OCI-LY3 (cell line): Measurements from ENCODE around the gene ANKUB1.
"Not testable (repeated sequence)": the region's sequence is repeated elsewhere in the genome, so short reads cannot be mapped to it uniquely, and the experiment has no call there.

ENCODE experiments used
- EZH2phosphoT487 ChIP-seq: fragments of 200-600 bp; shearing (Covaris generic); IDR thresholded peaks from 2 replicates; pipeline ENCODE4 v1.6.1; 2018; ENCODE audit warnings: antibody characterized with exemption, mixed run types, low read depth
- TF ChIP-seq, protein P1 (sequence below): fragments of 200-600, 300-600 bp; sonication (generic); IDR thresholded peaks from 2 replicates; pipeline ENCODE4 v1.5.1; 2014; ENCODE audit warnings: antibody characterized with exemption, low read length, low read depth

GRCh38 chr3:149839469-149839868 lies 47.1 kb upstream of the ANKUB1 start:
- TF ChIP-seq, protein P1, sequence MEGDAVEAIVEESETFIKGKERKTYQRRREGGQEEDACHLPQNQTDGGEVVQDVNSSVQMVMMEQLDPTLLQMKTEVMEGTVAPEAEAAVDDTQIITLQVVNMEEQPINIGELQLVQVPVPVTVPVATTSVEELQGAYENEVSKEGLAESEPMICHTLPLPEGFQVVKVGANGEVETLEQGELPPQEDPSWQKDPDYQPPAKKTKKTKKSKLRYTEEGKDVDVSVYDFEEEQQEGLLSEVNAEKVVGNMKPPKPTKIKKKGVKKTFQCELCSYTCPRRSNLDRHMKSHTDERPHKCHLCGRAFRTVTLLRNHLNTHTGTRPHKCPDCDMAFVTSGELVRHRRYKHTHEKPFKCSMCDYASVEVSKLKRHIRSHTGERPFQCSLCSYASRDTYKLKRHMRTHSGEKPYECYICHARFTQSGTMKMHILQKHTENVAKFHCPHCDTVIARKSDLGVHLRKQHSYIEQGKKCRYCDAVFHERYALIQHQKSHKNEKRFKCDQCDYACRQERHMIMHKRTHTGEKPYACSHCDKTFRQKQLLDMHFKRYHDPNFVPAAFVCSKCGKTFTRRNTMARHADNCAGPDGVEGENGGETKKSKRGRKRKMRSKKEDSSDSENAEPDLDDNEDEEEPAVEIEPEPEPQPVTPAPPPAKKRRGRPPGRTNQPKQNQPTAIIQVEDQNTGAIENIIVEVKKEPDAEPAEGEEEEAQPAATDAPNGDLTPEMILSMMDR = not testable (repeated sequence)
- not testable (repeated sequence) for TF ChIP-seq EZH2phosphoT487
